Measurements from ENCODE around the gene PLAC1.

GRCh38 chrX:134672101-134672500, 13.8 kb upstream of the PLAC1 start:
- TF ChIP-seq POLR2A (IDR thresholded peaks at IDR 0.05): no peak
- TF ChIP-seq, protein P1, sequence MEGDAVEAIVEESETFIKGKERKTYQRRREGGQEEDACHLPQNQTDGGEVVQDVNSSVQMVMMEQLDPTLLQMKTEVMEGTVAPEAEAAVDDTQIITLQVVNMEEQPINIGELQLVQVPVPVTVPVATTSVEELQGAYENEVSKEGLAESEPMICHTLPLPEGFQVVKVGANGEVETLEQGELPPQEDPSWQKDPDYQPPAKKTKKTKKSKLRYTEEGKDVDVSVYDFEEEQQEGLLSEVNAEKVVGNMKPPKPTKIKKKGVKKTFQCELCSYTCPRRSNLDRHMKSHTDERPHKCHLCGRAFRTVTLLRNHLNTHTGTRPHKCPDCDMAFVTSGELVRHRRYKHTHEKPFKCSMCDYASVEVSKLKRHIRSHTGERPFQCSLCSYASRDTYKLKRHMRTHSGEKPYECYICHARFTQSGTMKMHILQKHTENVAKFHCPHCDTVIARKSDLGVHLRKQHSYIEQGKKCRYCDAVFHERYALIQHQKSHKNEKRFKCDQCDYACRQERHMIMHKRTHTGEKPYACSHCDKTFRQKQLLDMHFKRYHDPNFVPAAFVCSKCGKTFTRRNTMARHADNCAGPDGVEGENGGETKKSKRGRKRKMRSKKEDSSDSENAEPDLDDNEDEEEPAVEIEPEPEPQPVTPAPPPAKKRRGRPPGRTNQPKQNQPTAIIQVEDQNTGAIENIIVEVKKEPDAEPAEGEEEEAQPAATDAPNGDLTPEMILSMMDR (IDR thresholded peaks at IDR 0.05): no peak
- no peak for TF ChIP-seq EP300 (IDR thresholded peaks at IDR 0.05)
- TF ChIP-seq POLR2AphosphoS5 (IDR thresholded peaks at IDR 0.05): no peak
